ENCODE data around the gene DDC.
"Not testable (repeated sequence)": the region's sequence is repeated elsewhere in the genome, so short reads cannot be mapped to it uniquely, and the experiment has no call there.

- not testable (repeated sequence) for TF ChIP-seq CTCF (optimal IDR thresholded peaks at IDR 0.05 in 1 of 3, IDR thresholded peaks at IDR 0.05 in 1 of 3, conservative IDR thresholded peaks at IDR 0.05 in 1 of 3; ENCODE audit: extremely low read depth in 1 of 3, insufficient read depth in 2 of 3, low read length in 3 of 3); EZH2 (IDR thresholded peaks at IDR 0.05; ENCODE audit: low read length)
Measured at GRCh38 chr7:50582271-50582670, 17.1 kb upstream of the DDC start.

Measured in keratinocyte (primary cell).